Mononuclear cell (primary cell): ENCODE measurements around the gene CIDEB. TPM values are rescaled to one million over a fixed set of nuclear protein-coding genes. Genes with fewer than 3 reads are reported as not detected.

Source experiments
- H3K27me3 ChIP-seq: 2 replicates; pipeline ENCODE4 v1.6.0; 2011; ENCODE audit warnings: low read length, control low read depth; ENCODE audit not compliant: insufficient read depth
- H3K4me1 ChIP-seq: 2 replicates; pipeline ENCODE4 v1.5.1; 2011; ENCODE audit warnings: mild to moderate bottlenecking, low read length, control low read depth; ENCODE audit not compliant: insufficient read depth
- H3K4me3 ChIP-seq: 2 replicates; pipeline ENCODE4 v1.5.1; 2011; ENCODE audit warnings: mild to moderate bottlenecking, low read length, moderate library complexity
- H3K9me3 ChIP-seq: 2 replicates; pipeline ENCODE4 v1.5.1; 2011; ENCODE audit warnings: low read depth, mild to moderate bottlenecking, control low read depth, low read length
- total RNA-seq: library from RNA; depleted of rRNA; stranded (reverse); fragments of >200 nt; gene quantifications from one replicate; pipeline ENCODE4 v1.2.3, GENCODE V29; 2012

CIDEB gene
- total RNA-seq, 1 donor = 14.4 TPM

DNA sequence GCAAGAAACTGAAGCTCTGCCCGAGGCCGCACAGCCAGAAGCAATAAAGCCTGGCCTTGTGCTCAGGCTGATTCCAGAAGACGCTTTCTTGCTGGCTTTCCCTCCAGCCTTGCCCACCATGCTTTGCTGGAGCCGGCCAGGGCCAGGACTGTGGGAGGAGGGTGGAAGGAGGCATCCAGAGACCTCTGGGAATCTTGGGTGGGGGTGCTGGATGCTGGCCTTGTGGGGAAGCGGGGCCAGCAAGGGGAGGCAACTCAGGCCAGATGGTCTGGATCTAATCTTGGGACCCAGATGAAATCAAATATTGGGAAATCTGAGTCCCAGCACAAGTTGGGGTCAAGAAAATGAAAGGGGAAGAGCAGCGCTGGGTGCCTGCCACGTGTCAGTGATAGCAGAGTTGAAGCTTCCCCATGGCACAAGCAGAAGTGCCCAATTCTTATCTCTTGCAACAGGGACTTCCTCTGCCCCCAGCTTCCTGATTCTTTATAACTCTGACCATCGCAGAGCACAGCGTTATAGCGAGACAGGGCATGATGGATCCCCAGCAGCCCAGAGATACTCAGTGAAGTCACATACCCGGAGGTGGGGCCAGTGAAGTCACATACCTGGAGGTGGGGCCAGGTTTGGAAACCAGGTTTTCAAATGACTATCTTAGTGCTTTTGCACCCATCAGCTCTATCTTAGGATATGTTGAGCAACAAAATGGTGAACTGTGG is 30.0 kb downstream of the CIDEB start:
- Histone ChIP-seq H3K4me1 (peaks cover 100% of the 10 kb centered on the region), H3K4me3 (no peak overlapping the region)

DNA sequence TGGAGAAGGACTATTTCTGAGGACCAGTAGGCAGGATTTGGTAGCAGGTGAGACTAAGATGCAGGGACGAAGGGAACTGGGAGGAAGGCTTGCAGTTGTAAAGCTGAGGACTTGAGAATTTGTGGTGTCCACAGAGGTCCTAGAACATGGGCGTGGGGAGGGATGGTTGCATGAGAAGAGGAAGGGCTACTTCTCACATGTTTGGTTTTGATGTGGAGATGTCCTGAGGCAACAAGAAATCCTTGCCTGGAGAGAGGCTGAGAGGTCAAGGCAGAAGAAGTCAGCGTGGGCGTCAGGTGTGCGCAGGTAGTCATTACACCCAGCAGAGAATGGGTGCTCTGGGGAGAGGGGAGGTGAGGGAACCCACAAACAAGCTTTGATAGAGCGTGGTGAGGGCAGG is 30.7 kb downstream of the CIDEB start:
- no peak overlapping the region for H3K4me3 ChIP-seq
- H3K4me1 ChIP-seq = peaks cover 100% of the 10 kb centered on the region
- H3K9me3 ChIP-seq = no peaks in the 10 kb centered on the region
- H3K27me3 ChIP-seq = no peaks in the 10 kb centered on the region

More for the DNA sequence above, 30.0 kb downstream of the CIDEB start:
- Histone ChIP-seq H3K27me3 (no peaks in the 10 kb centered on the region), H3K9me3 (no peaks in the 10 kb centered on the region)

DNA sequence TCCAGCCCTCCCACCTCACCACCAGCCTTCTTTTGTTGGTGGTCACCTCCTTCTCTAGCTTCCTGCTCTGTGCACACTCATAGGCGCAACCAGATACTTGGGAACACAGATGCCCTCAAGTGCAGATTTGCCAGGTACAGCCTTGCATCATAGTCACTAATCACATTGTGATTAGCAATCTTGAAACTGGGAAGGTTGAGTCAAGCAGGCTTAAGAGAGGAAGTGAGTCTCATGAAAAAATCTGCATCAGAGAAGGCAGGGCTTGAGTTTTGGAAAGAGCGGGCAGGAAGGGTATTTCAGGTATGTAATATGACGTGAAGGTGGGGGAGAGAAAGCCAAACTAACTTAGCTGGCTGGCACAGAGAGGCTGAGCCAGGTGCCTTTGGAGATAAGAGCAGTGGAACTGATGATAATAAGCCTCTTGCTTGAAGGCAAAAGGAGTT is 33.7 kb downstream of the CIDEB start:
- no peak overlapping the region for H3K4me3 ChIP-seq
- peaks cover 82% of the 10 kb centered on the region for H3K4me1 ChIP-seq
- H3K27me3 ChIP-seq = no peaks in the 10 kb centered on the region
- no peaks in the 10 kb centered on the region for H3K9me3 ChIP-seq

DNA sequence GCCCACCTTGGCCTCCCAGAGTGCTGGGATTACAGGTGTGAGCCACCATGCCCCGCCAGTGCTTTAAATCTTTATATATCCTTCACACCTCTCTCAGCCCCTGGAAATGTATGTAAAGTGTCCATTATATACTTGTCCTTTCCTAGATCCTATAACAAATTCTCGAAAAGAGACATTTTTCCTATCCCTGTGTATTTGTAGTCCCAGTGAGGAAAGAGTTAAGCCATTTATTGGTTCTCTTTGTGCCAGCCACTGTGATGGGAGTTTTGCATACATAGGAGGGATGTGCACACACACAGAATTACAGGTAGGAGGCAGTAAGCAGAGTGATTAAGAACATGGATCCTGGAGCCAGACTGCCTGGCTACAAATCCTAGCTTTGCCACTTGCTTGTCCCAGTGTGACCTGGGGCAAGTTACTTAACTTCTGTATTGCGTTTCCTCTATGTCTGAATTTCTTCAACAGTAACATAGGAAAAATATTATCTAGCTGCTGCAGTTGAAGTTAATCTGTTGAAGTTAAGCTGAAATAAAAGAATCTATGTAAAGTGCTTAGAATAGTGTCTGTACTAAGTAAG is 34.3 kb downstream of the CIDEB start:
- H3K4me1 ChIP-seq = peaks cover 76% of the 10 kb centered on the region
- H3K9me3 ChIP-seq = no peaks in the 10 kb centered on the region
- no peaks in the 10 kb centered on the region for H3K27me3 ChIP-seq
- no peak overlapping the region for H3K4me3 ChIP-seq

DNA sequence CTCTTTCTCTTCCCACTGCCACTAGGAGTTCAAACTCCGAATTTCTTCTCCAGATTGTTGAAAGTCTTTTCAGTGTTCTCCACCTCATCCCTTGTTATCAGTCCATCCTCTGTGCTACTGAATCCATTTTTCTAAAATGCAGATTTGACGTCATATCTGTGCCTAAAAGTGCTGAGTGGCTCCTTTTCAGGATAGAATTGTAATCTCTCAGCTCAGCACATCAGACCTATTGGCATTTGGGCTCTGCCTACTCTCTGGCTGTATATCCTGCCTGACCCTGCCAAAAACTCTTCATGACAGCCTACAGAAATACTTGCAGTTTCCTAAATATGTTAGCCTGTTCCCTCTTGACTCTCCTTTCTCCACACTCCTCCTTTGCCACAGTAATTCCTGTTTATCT is 35.3 kb downstream of the CIDEB start:
- H3K4me3 ChIP-seq = no peak overlapping the region
- H3K27me3 ChIP-seq = no peaks in the 10 kb centered on the region
- H3K9me3 ChIP-seq = no peaks in the 10 kb centered on the region
- peaks cover 66% of the 10 kb centered on the region for H3K4me1 ChIP-seq

DNA sequence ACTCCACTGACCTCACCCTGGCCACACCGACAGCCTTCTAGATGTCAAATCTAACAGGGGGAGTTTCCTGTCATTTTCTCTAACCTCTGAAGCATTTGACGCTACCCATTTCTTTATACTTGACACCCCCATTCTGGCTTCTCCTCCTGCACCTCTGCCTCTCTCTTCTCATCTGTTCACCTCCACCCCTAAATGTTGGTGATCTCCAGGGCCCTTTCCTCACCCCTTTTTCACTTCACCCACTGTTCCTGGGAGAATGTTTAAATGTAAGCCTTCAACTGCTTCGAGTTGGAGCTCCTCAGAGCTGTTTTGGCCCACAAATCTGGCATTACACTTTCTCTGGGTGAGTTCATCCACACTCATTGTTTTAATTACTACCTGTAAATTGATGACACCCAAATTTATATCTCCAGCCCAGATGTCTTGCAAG is 35.9 kb downstream of the CIDEB start:
- H3K27me3 ChIP-seq = no peaks in the 10 kb centered on the region
- H3K9me3 ChIP-seq = no peaks in the 10 kb centered on the region
- H3K4me3 ChIP-seq = peak overlapping the region; percentile 92
- peaks cover 60% of the 10 kb centered on the region for H3K4me1 ChIP-seq

DNA sequence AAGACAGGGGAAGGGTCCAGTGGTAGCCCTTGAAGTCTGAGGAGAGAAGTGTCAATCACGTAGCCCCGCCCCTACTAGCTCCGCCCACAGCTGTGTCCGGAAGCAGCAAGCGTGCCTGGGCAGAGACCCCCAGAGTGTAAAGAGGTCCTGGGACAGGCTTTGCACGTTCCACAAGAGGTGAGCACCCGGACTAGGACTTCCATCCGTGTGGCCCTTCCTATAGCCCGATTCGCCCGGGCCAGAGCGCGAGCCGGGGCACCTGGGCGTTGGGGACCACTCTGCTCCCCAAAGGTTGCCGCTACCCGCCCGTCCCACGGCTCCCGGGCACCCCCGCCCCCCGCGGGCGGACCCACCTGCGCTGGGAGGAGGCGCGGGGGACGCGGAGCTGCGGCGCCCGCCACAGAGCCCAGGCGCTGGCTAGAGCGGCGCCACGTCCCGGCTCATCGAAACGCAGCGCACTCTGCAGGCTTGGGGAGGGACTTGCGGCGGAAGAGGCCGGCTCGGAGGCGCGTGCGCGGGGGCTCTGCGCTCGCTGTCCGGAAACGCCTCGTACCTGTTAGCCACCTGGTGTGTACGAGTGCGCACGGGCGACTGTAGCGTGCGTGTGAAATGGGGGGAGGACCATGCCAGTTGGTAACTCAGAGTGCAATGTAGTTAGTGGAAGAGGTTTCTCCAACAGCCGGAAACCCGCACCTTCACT is 36.5 kb downstream of the CIDEB start, which contains the start of gene RABGGTA:
RABGGTA (minus strand) TSS at position 464 of the 700 bp plus-strand sequence. CDS start 482 bp downstream, outside the sequence.
- Histone ChIP-seq H3K4me1 (peaks cover 54% of the 10 kb centered on the region), H3K27me3 (no peaks in the 10 kb centered on the region), H3K4me3 (peak within 1 kb of the TSS; percentile 92), H3K9me3 (no peaks in the 10 kb centered on the region)

DNA sequence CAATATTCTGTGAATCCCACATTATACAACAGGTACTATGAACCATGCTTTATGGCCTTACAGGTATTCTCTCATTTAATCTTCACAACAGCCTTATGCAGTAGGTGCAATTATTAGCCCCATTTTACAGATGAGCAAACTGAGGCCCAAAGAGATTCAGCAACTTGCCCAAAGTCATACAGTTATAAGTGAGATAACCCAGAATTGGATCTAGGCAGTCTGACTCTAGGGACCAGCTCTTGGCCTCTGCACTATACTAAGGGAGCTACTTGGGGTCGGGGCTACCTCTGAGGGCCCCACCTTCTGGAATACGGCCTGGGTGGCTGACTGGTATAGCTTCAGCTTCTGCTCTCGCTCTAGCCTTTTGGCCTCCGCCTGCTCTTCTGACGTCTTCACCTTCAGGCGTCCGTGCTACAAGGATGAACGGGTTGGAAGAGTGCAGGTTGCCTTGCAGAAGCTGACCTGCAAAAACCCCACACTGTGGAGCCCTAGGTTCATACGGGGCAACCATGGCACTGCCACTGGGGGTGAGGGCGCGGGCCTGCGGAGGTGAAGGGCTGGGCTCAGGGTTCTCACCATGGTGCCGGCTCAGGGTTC is 37.1 kb downstream of the CIDEB start:
- Histone ChIP-seq H3K4me3 (peak overlapping the region; percentile 92), H3K9me3 (no peaks in the 10 kb centered on the region), H3K4me1 (peaks cover 48% of the 10 kb centered on the region), H3K27me3 (no peaks in the 10 kb centered on the region)

DNA sequence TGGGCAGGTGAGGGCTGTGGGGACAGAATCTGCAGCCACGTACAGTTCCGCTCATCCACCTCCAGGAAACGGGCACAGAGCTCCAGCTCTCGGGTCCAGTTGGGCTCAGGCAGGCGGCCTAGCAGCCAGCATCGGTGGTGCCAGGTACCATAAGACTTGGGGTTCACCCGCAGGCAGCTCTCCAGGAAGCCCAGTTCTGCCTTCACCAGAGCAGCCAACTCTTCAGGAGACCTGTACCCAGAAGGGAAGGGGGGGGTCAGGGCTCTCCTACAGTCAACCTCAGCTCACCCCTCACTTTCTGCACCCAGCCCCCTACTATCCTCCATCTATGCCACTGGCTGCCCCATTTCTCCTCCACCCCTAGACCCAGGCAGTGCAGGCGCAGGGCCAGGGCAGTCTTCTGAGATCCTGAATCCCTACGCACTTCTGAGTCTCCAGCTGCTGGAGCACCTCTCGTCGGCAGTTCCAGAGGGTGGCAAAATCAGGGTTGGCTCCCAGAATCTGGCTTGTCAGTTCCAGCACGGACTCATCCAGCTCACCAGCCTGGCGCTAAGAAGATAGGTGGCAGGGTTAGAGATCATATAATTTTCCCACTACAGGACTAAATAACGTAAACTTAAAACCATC is 37.8 kb downstream of the CIDEB start:
- no peaks in the 10 kb centered on the region for H3K9me3 ChIP-seq
- no peaks in the 10 kb centered on the region for H3K27me3 ChIP-seq
- H3K4me3 ChIP-seq = no peak overlapping the region
- H3K4me1 ChIP-seq = peaks cover 41% of the 10 kb centered on the region

DNA sequence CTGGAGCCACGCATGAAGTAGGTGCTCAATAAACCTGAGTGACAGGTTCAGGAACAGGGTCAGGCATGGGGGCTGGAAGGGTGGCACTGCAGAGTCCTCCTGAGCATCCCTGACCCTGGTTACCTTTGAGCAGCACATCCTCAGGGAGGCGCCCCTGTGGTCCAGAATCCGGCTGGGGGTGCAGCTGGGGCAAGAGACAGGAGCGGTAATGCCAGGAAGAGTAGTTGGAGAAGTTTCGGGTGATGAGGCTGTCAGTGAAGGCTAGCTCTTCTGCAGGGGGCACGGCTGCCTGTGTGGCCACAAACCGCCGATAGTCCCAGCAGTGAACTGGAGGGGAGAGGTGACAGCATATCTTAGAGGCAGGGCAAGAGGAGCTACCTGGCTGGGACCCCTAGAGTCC is 38.4 kb downstream of the CIDEB start:
- Histone ChIP-seq H3K4me3 (no peak overlapping the region), H3K27me3 (no peaks in the 10 kb centered on the region), H3K9me3 (no peaks in the 10 kb centered on the region), H3K4me1 (peaks cover 35% of the 10 kb centered on the region)

DNA sequence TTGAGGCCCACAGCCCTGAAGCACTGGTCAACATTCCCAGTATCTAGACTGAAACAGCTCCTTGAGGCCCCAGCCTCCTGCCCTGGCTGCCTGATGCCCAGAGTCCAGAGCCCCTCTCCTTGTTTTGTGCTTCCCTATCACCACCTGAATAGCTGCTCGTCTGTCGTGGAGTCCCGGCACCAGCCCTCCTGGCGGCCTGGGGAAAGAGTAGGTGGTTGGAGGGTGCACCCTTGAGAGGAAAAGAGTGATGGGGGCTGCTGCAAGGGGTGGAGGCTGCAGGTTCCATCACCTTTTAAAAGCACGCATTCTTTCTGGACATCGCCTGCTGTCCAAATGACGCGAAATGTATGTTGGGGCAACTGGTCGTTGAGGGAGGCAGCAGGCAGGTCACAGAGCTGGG is 39.6 kb downstream of the CIDEB start:
- Histone ChIP-seq H3K27me3 (no peaks in the 10 kb centered on the region), H3K4me1 (peaks cover 23% of the 10 kb centered on the region), H3K9me3 (no peaks in the 10 kb centered on the region), H3K4me3 (no peak overlapping the region)

DNA sequence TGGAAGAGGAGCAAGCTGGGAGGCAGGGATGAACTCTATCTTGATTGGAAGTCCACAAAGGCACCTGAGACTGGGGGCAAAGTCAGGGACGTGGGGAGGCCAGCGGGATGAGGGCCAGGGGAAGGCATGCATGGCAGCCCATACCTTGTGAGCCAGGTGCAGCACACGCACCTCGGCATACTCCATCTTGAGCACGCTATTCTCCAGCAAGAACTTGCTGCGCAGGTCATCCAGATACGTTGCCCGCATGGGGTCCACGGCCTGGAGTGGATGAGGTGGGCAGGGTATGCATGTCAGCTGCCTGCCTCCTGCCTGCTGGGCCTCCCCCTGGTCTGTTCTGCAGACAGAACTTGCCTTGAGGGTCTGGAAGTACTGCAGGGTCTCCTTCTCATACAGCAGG is 40.3 kb downstream of the CIDEB start:
- Histone ChIP-seq H3K27me3 (no peaks in the 10 kb centered on the region), H3K4me3 (no peak overlapping the region), H3K9me3 (no peaks in the 10 kb centered on the region), H3K4me1 (peaks cover 16% of the 10 kb centered on the region)

DNA sequence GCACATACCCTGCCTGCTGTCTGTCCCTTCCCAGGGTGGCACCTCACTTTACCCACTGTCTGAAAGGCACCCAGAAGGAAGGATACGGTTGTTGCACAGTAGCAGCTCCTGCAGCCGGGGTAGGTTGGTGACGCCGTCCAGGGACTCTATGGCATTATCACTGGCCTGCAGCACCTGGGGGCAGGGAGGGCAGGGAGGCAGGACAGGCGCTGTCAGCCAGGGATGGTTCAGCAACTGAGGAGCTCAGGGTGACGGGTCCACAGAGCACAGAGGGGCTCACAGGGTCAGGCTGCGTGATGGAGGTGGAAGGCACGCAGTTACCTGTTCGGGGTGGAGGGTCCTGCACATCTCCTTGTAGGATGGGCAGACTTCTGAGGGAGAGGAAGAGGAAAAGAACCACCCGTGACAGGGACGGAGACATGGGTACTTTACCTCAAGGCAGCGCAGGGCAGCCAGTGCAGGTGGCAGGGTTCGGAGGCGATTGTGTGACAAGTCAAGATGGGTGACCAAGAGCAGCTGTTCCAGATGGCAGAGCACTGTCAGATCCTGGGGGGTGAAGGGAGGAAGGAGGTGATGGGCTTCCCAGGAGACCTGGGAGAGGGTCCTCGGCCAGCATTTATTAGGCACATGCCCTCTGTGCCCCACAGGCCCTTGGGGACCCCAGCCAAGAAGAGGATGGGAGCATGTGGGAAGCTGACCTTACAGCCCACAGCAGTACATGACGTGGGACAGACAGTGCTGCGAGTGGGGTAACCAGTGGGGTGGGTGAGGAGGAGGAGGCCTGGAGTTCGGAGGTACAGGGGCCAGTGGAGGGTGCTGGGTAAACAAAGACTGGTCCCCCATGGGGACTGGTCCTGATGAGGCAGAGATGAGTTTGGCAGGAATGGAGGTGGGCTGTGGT is 41.2 kb downstream of the CIDEB start:
- H3K9me3 ChIP-seq = no peaks in the 10 kb centered on the region
- H3K27me3 ChIP-seq = no peaks in the 10 kb centered on the region
- no peak overlapping the region for H3K4me3 ChIP-seq
- H3K4me1 ChIP-seq = peaks cover 7% of the 10 kb centered on the region

DNA sequence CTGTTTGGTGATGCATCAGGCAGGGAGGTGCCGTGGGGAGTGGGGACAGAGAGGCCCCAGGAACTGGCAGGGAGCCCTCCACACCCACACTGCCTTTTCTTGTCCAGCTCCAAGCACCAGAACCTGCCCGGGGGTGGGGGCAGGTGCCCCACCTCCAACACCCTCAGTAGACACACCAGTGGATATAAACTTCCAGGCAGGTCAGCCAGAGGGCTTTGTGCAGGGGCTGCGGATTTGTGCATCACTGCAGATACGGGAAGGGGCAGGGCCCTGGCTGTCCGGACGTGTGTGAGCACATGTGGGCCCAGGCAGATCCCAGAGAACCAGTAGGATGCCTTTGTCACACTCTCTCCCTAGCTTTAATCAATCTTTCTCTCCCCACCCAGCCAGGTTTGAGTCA is 43.5 kb downstream of the CIDEB start:
- no peaks in the 10 kb centered on the region for H3K27me3 ChIP-seq
- no peaks in the 10 kb centered on the region for H3K9me3 ChIP-seq
- no peak overlapping the region for H3K4me3 ChIP-seq

More for the DNA sequence above, 43.5 kb downstream of the CIDEB start:
- no peaks in the 10 kb centered on the region for H3K4me1 ChIP-seq
